Measurements from ENCODE around the gene PPP1R3G.

DNA sequence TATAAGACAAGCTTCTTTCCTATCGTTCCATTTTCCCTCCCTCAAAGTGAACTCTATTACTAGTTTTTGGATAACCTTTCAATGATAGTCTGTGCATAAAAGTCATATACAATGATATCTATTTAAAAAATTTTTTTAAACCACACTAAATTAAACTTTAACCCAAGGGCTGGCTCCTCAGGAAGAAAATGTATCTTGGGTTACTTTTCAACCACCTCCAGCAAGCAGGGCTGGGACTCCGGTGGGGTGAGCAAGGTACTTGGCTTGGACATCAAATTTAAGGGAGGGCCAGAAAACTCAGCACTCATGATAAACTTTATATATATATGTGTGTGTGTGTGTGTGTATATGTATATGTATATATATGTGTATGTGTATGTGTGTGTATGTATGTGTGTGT is 13.9 kb upstream of the PPP1R3G start:
- TF ChIP-seq, protein P1, sequence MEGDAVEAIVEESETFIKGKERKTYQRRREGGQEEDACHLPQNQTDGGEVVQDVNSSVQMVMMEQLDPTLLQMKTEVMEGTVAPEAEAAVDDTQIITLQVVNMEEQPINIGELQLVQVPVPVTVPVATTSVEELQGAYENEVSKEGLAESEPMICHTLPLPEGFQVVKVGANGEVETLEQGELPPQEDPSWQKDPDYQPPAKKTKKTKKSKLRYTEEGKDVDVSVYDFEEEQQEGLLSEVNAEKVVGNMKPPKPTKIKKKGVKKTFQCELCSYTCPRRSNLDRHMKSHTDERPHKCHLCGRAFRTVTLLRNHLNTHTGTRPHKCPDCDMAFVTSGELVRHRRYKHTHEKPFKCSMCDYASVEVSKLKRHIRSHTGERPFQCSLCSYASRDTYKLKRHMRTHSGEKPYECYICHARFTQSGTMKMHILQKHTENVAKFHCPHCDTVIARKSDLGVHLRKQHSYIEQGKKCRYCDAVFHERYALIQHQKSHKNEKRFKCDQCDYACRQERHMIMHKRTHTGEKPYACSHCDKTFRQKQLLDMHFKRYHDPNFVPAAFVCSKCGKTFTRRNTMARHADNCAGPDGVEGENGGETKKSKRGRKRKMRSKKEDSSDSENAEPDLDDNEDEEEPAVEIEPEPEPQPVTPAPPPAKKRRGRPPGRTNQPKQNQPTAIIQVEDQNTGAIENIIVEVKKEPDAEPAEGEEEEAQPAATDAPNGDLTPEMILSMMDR (IDR thresholded peaks at IDR 0.05): no peak
- TF ChIP-seq POLR2A (IDR thresholded peaks at IDR 0.05): no peak

Data from lower leg skin (tissue), 3 donors.